HG03354 (cell line): ENCODE results near the gene THAP11.

Source experiments
- ATAC-seq: cut with Tn5 transposase; IDR thresholded peaks from one replicate; pipeline ENCODE4 v1.9.1; 2021; ENCODE audit warnings: mild to moderate bottlenecking; ENCODE audit not compliant: unreplicated experiment, poor library complexity, severe bottlenecking

THAP11 gene

DNA sequence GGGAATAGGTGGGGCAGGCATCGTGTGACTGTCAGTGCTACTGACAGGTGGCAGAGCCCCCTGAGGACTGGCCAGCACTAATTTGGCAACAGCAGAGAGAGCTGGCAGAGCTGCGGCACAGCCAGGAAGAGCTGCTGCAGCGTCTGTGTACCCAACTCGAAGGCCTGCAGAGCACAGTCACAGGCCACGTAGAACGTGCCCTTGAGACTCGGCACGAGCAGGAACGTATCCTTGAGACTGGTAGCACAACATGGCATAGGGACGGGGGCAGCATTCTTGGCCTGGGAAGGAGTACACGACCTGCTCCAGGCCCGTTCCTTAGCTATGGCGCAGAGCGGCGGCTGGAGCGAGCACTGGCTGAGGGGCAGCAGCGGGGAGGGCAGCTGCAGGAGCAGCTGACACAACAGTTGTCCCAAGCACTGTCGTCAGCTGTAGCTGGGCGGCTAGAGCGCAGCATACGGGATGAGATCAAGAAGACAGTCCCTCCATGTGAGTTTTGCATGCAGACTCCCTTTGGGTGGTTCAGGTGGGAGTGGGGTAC lies 39.6 kb downstream of the THAP11 start:
- no peak for ATAC-seq

DNA sequence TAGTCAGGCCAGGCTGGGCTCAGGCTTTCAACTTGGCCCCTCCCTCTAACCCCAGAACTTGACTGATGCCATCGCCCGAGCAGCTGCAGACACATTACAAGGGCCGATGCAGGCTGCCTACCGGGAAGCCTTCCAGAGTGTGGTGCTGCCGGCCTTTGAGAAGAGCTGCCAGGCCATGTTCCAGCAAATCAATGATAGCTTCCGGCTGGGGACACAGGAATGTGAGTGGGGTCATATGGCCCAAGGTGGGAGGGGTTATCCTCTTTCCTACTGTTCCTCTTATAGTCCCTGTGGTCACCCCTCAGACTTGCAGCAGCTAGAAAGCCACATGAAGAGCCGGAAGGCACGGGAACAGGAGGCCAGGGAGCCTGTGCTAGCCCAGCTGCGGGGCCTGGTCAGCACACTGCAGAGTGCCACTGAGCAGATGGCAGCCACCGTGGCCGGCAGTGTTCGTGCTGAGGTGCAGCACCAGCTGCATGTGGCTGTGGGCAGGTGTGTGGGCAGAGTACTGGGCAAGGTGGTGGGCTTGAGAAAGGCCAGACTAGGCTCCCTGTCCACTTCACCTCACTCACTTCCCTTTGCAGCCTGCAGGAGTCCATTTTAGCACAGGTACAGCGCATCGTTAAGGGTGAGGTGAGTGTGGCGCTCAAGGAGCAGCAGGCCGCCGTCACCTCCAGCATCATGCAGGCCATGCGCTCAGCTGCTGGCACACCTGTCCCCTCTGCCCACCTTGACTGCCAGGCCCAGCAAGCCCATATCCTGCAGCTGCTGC lies 40.4 kb downstream of the THAP11 start:
- ATAC-seq = no peak

DNA sequence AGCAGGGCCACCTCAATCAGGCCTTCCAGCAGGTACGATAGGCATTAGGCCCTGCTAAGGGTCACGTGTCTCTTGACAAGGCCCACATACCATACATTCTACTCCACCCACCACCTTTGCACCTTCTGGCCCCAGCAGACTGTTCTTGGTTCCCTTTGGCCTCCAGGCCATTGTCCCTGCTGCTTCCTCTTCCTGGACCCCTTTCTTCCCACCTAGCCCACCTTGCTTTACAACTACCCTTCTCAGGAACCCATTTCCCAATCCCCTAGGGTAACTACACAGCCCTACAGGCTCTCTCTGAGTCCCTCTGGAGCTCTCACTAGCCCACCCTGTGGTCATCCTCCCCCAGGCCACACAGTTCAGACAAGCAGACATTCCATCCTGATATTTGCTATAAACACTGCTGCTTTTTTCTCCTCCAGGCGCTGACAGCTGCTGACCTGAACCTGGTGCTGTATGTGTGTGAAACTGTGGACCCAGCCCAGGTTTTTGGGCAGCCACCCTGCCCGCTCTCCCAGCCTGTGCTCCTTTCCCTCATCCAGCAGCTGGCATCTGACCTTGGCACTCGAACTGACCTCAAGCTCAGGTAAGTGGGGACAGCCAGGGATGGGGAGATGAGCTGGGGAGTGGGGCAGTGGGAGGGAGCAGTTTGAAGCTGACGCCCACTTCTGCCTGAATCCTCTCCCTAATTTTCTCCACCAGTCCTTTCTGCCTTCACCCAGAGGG lies 41.2 kb downstream of the THAP11 start:
- no peak for ATAC-seq

DNA sequence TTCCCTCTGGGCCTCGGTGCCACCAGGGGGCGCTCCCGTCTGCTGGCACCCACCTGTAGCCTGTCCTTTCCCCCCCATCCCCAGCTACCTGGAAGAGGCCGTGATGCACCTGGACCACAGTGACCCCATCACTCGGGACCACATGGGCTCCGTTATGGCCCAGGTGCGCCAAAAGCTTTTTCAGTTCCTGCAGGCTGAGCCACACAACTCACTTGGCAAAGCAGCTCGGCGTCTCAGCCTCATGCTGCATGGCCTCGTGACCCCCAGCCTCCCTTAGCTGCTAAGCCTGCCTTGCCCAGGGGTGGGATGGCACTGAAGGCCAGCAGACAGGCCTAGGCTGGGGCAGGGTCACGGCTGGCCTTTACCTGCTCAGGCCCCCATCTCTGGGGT lies 41.7 kb downstream of the THAP11 start:
- no peak for ATAC-seq

DNA sequence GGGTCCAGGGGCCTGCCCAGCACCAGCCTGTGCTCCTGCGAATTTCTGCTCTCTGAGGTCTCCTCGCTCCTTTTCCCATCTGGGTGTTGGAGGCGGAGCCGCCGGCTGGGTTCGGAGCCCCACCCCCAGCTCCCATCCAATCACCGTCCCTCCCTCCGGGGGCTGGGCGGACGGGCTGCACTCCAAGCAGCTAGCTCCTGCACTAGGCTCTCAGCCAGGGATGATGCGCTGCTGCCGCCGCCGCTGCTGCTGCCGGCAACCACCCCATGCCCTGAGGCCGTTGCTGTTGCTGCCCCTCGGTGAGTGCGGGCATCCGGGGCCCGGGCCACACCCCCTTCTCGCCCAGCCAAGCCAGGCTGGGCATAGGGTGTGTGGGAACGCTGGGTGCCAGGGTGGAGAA lies 42.6 kb downstream of the THAP11 start, which contains the start of gene NRN1L:
TSS of gene NRN1L (plus strand) at position 202 of the 400 bp plus-strand sequence. CDS start at position 221, 19 bp downstream.
- ATAC-seq = no peak

DNA sequence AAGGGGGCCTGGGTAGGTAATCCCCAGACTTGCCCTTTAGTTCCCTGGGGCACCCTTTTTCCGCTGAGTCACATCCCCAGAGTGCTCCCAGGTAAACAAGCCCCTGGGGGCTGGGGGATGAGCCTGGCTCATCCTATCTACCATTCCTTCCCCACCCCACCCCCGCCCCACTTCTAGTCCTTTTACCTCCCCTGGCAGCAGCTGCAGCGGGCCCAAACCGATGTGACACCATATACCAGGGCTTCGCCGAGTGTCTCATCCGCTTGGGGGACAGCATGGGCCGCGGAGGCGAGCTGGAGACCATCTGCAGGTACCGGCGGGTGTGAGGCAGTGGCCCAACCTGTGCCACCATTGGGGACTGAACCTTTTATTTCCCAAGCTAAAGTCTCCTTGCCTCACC lies 43.4 kb downstream of the THAP11 start:
- ATAC-seq = no peak

DNA sequence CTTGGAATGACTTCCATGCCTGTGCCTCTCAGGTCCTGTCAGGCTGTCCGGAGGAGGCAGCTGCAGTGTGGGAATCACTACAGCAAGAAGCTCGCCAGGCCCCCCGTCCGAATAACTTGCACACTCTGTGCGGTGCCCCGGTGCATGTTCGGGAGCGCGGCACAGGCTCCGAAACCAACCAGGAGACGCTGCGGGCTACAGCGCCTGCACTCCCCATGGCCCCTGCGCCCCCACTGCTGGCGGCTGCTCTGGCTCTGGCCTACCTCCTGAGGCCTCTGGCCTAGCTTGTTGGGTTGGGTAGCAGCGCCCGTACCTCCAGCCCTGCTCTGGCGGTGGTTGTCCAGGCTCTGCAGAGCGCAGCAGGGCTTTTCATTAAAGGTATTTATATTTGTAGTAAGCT lies 43.9 kb downstream of the THAP11 start:
- no peak for ATAC-seq

DNA sequence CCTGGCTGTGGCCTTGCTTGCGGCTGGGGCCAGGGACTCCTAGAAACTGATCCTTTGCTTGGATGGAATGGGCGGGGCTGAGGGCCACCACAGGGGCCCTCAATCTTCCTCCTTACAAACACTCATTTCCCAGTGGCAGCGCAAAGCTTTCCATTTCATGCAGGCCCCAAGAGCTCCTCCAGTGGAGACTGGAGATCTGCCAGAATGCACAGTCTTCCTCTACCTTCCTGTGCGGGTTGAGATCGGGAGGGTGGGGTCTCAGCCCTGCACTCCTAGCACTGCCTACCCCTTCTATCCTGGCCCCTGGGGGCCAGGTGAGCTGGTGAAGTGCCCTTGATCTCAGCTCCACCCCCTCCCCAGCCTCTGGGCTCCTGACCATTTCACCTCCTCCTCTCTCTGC lies 44.3 kb downstream of the THAP11 start:
- no peak for ATAC-seq

DNA sequence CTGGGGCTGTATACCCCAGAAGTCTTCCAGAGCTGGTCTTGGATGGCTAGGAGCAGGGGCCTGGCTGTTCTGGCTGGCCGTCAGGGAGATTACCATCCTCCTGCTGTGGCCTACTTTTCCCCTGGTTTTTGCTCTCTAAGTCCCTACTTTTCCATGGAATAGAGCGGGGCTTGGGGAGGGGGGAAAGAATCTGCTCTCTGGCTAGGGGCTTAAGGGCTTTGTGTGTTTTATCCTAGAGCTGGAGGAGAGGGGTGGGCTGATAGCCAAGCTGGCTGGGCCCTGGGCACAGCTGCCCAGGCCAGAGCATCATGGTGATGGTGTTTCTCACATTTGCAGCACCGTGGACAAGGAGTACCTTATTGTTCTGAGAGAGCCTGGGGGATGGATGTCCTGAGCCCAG lies 46.2 kb downstream of the THAP11 start:
- no peak for ATAC-seq

DNA sequence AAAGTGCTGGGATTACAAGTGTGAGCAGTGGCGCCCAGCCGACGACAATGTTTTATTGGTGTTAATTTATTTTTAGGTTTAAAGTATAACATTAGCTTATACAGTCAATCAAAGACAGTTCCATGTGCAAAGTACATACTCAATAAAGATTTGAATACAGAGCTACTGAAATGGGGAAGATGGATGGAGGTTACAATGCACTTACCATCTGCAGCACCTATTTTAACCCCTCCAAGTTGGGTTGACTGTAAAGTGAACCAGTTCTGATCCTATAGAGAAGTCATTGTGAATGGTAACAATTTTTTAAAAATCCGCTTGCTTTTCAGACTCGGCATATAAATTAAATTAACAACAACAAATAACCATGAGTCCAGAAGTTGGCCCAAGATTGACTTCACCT lies 50.3 kb downstream of the THAP11 start:
- ATAC-seq = no peak

DNA sequence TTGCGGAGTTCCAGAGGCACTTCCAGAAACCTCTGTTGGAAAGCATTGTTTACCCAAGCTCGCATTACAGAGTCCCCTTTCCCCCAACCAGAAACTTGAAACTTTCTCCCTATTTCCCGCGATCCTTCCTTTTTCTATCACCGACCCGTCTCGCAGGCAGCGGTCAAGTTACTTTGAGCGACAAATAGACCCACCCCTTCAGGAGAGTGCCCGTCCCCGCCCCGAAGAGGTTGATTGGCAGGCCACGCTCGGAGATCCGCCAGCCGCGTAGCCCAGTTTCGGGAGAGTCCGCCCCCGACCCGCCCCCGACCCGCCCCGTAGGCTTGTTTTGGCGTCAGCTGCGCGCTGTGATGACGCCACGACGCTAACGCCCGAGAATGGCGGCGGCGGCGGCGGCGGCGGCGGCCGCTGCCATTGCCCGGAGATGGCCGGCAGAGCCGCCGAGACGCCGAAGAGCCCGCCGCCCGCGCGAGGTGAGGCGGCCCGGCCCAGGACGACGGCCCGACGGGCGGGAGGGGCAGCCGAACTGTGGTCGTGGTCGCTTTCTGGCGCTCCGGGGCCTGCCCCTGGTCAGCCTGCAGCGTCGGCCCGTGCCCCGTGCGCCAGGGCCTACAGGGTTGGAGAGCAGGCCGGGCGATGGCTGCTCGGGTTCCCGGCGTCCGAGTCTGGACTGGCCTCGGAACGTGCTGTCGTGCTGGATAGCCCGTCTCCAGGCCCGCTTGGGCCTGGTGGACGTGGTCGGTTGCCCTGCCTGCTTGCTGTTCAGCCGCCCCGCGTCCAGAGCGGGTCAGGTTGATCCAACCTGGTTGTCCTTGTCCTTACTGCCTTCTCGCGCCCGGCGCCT lies 51.0 kb downstream of the THAP11 start, which contains the start of gene PSKH1:
TSS of gene PSKH1 (plus strand) at position 356 of the 844 bp plus-strand sequence. CDS start 15,496 bp downstream, outside the sequence.
- ATAC-seq = peak; percentile 94
